Right renal cortex interstitium (tissue), 3 donors: Measurements from ENCODE around the gene CYBRD1. TPM values are rescaled to one million over a fixed set of nuclear protein-coding genes. Genes with fewer than 3 reads are reported as not detected.

Experiments
- DNase-seq, 3 donors: peaks; one replicate each; pipeline ENCODE4 v3.0.0-alpha.2; 2013; ENCODE audit warnings: low read depth in 3 of 3, low spot score in 2 of 3
- polyA plus RNA-seq, 3 donors: library from polyadenylated mRNA; unstranded; fragments of 120-200 nt; gene quantifications; one replicate each; pipeline ENCODE4 v1.2.1, GENCODE V29; 2013; ENCODE audit not compliant: insufficient read length in 3 of 3

CYBRD1 gene
- polyA plus RNA-seq, 3 donors, result 39.3 to 46.7 (median 46.4) TPM

- DNase-seq, result no peak
Observed at GRCh38 chr2:171550613-171551012, 28.3 kb downstream of the CYBRD1 start.

DNA sequence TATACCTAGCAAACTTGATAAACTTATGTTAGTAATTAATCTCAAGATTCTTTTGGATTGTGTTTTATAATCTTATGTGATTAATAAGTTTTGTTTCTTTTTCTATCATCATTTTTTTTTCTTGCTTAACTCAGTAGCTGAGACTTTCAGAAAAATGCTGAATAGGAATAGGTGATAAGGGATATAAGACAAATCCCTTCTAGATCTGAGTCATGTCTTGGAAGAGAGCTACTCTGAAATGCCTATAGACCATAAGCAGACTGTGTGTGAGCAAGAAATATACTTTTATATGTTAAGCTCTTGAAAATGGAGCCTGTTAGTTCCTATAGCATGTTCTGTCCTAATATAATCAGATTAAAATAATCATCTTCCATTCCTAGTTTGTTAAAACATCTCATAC, 29.6 kb downstream of the CYBRD1 start:
- no peak for DNase-seq

- DNase-seq, result no peak
Observed at GRCh38 chr2:171553236-171553635, 31.0 kb downstream of the CYBRD1 start.

GRCh38 chr2:171553858-171554257, 31.6 kb downstream of the CYBRD1 start:
- DNase-seq, result no peak

- no peak for DNase-seq
Observed at GRCh38 chr2:171554991-171555615, 32.8 kb downstream of the CYBRD1 start.

GRCh38 chr2:171557363-171557762, 35.1 kb downstream of the CYBRD1 start:
- DNase-seq, result no peak

- no peak for DNase-seq
Observed at GRCh38 chr2:171563301-171563700, 41.0 kb downstream of the CYBRD1 start.

- DNase-seq, result no peak
Observed at GRCh38 chr2:171564463-171564862, 42.2 kb downstream of the CYBRD1 start.

- DNase-seq, result no peak
Observed at GRCh38 chr2:171566057-171566456, 43.8 kb downstream of the CYBRD1 start.

GRCh38 chr2:171566753-171567152, 44.5 kb downstream of the CYBRD1 start:
- DNase-seq, result no peak

- no peak for DNase-seq
Observed at GRCh38 chr2:171568089-171568488, 45.8 kb downstream of the CYBRD1 start.

- DNase-seq, result no peak
Observed at GRCh38 chr2:171571721-171572120, 49.4 kb downstream of the CYBRD1 start.

- DNase-seq, result peak; percentile 31 to 38 (median 32)
Observed at GRCh38 chr2:171574149-171574795, 52.0 kb downstream of the CYBRD1 start.

GRCh38 chr2:171575606-171576005, 53.3 kb downstream of the CYBRD1 start:
- no peak for DNase-seq

DNA sequence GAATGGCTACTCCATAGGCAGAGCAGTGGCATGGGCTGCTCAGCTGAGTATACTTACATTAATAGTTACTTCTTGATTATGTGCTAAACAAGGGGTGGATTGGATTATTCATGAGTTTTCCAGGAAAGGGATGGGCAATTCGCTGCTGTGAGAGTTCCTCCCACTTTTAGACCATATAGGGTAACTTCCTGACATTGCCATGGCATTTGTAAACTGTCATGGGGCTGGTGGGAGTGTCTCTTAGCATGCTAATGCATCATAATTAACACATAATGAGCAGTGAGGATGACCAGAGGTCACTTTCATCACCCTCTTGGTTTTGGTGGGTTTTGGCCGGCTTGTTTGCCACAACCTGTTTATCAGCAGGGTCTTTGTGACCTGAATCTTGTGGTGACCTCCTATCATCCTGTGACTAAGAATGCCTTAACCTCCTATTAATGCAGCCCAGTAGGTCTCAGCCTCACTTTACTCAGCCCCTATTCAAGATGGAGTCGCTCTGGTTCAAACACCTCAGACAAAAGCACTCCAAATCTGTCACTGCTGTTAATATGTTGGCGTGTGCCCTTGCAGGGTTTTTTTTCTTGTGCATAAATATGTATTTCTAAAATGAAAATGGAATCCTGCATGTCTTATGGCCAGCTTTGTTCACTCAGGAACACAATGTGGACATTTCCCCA, 56.0 kb downstream of the CYBRD1 start:
- no peak for DNase-seq

GRCh38 chr2:171579481-171579880, 57.2 kb downstream of the CYBRD1 start:
- DNase-seq, result no peak

DNA sequence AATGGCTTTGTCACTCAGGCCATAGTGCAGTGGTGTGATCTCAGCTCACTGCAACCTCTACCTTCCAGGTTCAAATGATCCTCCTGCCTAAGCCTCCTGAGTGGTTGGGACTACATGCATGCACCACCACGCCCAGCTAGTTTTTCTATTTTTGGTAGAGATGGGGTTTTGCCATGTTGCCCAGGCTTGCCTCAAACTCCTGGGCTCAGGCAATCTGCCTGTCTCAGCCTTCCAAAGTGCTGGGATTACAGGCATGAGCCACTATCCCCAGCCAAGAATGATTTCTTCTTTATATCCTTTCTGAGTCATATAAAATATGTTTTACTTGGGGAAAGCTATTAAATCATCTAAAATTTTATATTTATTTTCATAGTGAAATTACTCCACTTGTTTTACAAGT, 61.3 kb downstream of the CYBRD1 start:
- no peak for DNase-seq

GRCh38 chr2:171584001-171584400, 61.7 kb downstream of the CYBRD1 start:
- DNase-seq, result no peak

DNA sequence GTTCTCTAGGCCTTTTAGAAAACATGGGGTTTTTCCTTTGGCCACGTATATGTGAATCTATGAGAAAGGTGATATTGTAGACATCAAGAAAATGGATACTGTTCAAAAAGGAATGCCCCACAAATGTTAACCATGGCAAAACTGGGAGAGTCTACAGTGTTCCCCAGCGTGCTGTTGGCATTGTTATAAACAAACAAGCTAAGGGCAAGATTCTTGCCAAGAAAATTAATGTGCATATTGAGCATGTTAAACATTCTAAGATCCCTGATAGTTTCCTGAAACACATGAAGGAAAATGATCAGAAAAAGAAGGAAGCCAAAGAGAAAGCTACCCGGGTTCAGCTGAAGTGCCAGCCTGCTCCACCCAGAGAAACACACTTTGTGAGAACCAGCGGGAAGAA, 64.9 kb downstream of the CYBRD1 start:
- no peak for DNase-seq

DNA sequence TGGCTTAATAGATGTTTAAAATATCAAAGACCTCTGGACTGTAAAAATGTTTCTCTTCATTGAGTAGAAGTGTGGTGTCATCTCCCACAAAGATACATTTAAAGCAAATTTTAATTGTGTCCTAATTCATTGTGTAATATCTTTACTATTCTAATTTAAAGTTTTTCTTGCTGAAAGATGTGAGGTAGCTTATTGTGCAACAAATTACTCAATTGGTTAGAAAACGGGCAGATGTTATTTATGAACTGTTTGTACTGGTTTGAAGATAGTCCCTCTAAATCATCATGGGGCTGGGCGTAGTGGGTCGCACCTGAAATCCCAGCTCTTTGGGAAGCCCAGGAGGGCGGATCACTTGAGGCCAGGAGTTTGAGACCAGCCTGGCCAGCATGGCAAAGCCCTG, 65.3 kb downstream of the CYBRD1 start:
- no peak for DNase-seq

- DNase-seq, result no peak
Observed at GRCh38 chr2:171590116-171590515, 67.8 kb downstream of the CYBRD1 start.

DNA sequence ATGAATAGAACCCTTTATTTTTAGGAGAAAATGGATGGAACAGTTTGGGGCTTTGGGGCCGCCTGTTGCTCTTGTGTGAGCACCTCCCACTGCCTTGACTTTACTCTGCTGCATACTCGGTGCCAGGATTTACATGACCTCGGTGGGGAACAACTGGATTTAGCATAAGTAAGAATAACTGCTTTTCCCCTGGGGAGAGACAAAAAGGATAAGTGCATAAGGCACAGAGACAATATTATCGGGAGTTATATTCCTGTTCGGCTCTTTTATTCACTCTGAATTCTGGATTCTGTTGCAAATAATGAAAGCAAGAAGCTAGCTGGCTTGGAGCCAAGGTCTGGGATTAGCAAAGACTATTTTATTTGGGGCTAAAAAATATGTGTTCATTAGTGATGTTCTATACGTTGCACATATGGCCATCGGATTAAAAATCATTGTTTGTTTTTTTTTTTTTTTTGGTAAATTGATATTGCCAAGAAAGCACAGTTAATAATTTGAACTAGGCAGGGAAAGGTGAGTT, 69.8 kb downstream of the CYBRD1 start:
- no peak for DNase-seq
